Middle frontal gyrus (tissue), 1 donor: ENCODE data around the gene MORN1.
A peak's percentile ranks its signal among the peaks of the same experiment; 100 is the strongest.

Source experiments
- DNase-seq: peaks from one replicate; pipeline ENCODE4 v3.0.0-alpha.2; 2015; ENCODE audit warnings: low spot score; ENCODE audit errors: extremely low spot score

The MORN1 gene

GRCh38 chr1:2292725-2293450 is 98.5 kb downstream of the MORN1 start:
- DNase-seq = no peak

GRCh38 chr1:2291577-2291976 is 99.8 kb downstream of the MORN1 start:
- no peak for DNase-seq

GRCh38 chr1:2290595-2291510 is 100.5 kb downstream of the MORN1 start:
- DNase-seq = peak; percentile 51

GRCh38 chr1:2290171-2290578 is 101.2 kb downstream of the MORN1 start:
- no peak for DNase-seq

- DNase-seq = no peak
Observed at GRCh38 chr1:2289607-2290006, 101.7 kb downstream of the MORN1 start.

- DNase-seq = no peak
Observed at GRCh38 chr1:2288816-2289536, 102.4 kb downstream of the MORN1 start.

GRCh38 chr1:2288311-2288710 is 103.0 kb downstream of the MORN1 start:
- DNase-seq = no peak

- DNase-seq = no peak
Observed at GRCh38 chr1:2287649-2288048, 103.7 kb downstream of the MORN1 start.

- no peak for DNase-seq
Observed at GRCh38 chr1:2286923-2287322, 104.4 kb downstream of the MORN1 start.

GRCh38 chr1:2284932-2285331 is 106.4 kb downstream of the MORN1 start:
- DNase-seq = no peak

- DNase-seq = no peak
Observed at GRCh38 chr1:2283991-2284895, 107.1 kb downstream of the MORN1 start.

- DNase-seq = no peak
Observed at GRCh38 chr1:2283371-2283990, 107.9 kb downstream of the MORN1 start.

GRCh38 chr1:2282556-2283270 is 108.6 kb downstream of the MORN1 start:
- no peak for DNase-seq

GRCh38 chr1:2279817-2280216 is 111.5 kb downstream of the MORN1 start:
- DNase-seq = no peak

- DNase-seq = no peak
Observed at GRCh38 chr1:2279210-2279639, 112.1 kb downstream of the MORN1 start.

- DNase-seq = no peak
Observed at GRCh38 chr1:2278591-2279209, 112.7 kb downstream of the MORN1 start.

- no peak for DNase-seq
Observed at GRCh38 chr1:2277741-2278488, 113.4 kb downstream of the MORN1 start.

- no peak for DNase-seq
Observed at GRCh38 chr1:2276803-2277580, 114.4 kb downstream of the MORN1 start.
